H9 (cell line): Measurements from ENCODE around the gene KLHL21. TPM values are rescaled to one million over a fixed set of nuclear protein-coding genes. Genes with fewer than 3 reads are reported as not detected.

ENCODE experiments used
- DNase-seq: peaks from one replicate; pipeline ENCODE4 v3.0.0-alpha.2; 2017
- H2AFZ ChIP-seq: one replicate; pipeline ENCODE4 v1.6.1; 2013; ENCODE audit warnings: mild to moderate bottlenecking, low read length, control low read depth, moderate library complexity
- H2AK5ac ChIP-seq: 2 replicates; pipeline ENCODE4 v1.6.1; 2013; ENCODE audit warnings: low read length, control low read depth, mixed read lengths; ENCODE audit not compliant: insufficient read length
- H2BK120ac ChIP-seq: one replicate; pipeline ENCODE4 v1.6.1; 2013; ENCODE audit warnings: low read depth, mild to moderate bottlenecking, low read length, control low read depth, inconsistent platforms; ENCODE audit not compliant: poor library complexity, severe bottlenecking
- H2BK12ac ChIP-seq: 2 replicates; pipeline ENCODE4 v1.6.1; 2013; ENCODE audit warnings: low read length, control low read depth, mixed read lengths, low read depth; ENCODE audit not compliant: insufficient read length
- H2BK15ac ChIP-seq: 2 replicates; pipeline ENCODE4 v1.6.1; 2013; ENCODE audit warnings: low read depth, low read length, control low read depth
- H2BK20ac ChIP-seq: one replicate; pipeline ENCODE4 v1.6.1; 2013; ENCODE audit warnings: low read depth, mild to moderate bottlenecking, low read length, control low read depth, inconsistent platforms; ENCODE audit not compliant: poor library complexity, severe bottlenecking
- H2BK5ac ChIP-seq: 2 replicates; pipeline ENCODE4 v1.6.1; 2013; ENCODE audit warnings: low read length, control low read depth, mixed read lengths; ENCODE audit not compliant: insufficient read length
- H3K14ac ChIP-seq: 2 replicates; pipeline ENCODE4 v1.6.1; 2013; ENCODE audit warnings: low read length, control low read depth; ENCODE audit not compliant: insufficient read depth
- H3K18ac ChIP-seq: 2 replicates; pipeline ENCODE4 v1.6.1; 2013; ENCODE audit warnings: low read depth, mild to moderate bottlenecking, mixed read lengths, low read length, control low read depth; ENCODE audit not compliant: insufficient read length
- H3K23ac ChIP-seq: 2 replicates; pipeline ENCODE4 v1.6.1; 2013; ENCODE audit warnings: low read length, control low read depth, mixed read lengths, low read depth; ENCODE audit not compliant: insufficient read length
- H3K23me2 ChIP-seq: 2 replicates; pipeline ENCODE4 v1.6.1; 2013; ENCODE audit warnings: low read depth, mild to moderate bottlenecking, mixed read lengths, low read length, control low read depth; ENCODE audit not compliant: insufficient read length, poor library complexity, severe bottlenecking
- H3K27ac ChIP-seq: 2 replicates; pipeline ENCODE4 v1.5.1; 2013; ENCODE audit warnings: low read length, control low read depth, mixed read lengths, low read depth; ENCODE audit not compliant: insufficient read length
- H3K27me3 ChIP-seq: 2 replicates; pipeline ENCODE4 v1.6.1; 2013; ENCODE audit warnings: low read length, control low read depth, inconsistent platforms; ENCODE audit not compliant: insufficient read depth
- H3K4ac ChIP-seq: 2 replicates; pipeline ENCODE4 v1.6.1; 2013; ENCODE audit warnings: low read depth, mild to moderate bottlenecking, control low read depth, inconsistent platforms, low read length, moderate library complexity
- H3K4me1 ChIP-seq: 2 replicates; pipeline ENCODE4 v1.6.1; 2013; ENCODE audit warnings: low read length, control low read depth, inconsistent platforms; ENCODE audit not compliant: insufficient read depth
- H3K4me2 ChIP-seq: 2 replicates; pipeline ENCODE4 v1.6.1; 2013; ENCODE audit warnings: low read length, control low read depth, mixed read lengths; ENCODE audit not compliant: insufficient read length, insufficient read depth
- H3K56ac ChIP-seq: 2 replicates; pipeline ENCODE4 v1.6.1; 2013; ENCODE audit warnings: low read depth, mild to moderate bottlenecking, mixed read lengths, low read length, control low read depth; ENCODE audit not compliant: insufficient read length
- H3K79me1 ChIP-seq: 2 replicates; pipeline ENCODE4 v1.6.1; 2013; ENCODE audit warnings: low read depth, mild to moderate bottlenecking, moderate library complexity, low read length, control low read depth, inconsistent platforms; ENCODE audit not compliant: insufficient read depth, poor library complexity, severe bottlenecking
- H3K79me2 ChIP-seq: 2 replicates; pipeline ENCODE4 v1.6.1; 2013; ENCODE audit warnings: low read length, control low read depth, inconsistent platforms; ENCODE audit not compliant: insufficient read depth
- H3K9ac ChIP-seq: 2 replicates; pipeline ENCODE4 v1.6.1; 2013; ENCODE audit warnings: low read length, control low read depth, mixed read lengths; ENCODE audit not compliant: insufficient read length; ENCODE audit errors: extremely low read depth
- H3K9me3 ChIP-seq: one replicate; pipeline ENCODE4 v1.6.1; 2013; ENCODE audit warnings: low read depth, low read length, inconsistent platforms; ENCODE audit not compliant: control insufficient read depth
- H3T11ph ChIP-seq: one replicate; pipeline ENCODE4 v1.6.1; 2013; ENCODE audit warnings: mild to moderate bottlenecking, low read length, control low read depth, inconsistent platforms
- H4K20me1 ChIP-seq: one replicate; pipeline ENCODE4 v1.6.1; 2013; ENCODE audit not compliant: control insufficient read depth, insufficient read length, insufficient read depth
- H4K5ac ChIP-seq: 2 replicates; pipeline ENCODE4 v1.6.1; 2013; ENCODE audit warnings: low read depth, mild to moderate bottlenecking, mixed read lengths, low read length, control low read depth; ENCODE audit not compliant: insufficient read length
- H4K8ac ChIP-seq: replicated peaks from 2 replicates; pipeline ENCODE4 v1.6.1; 2013; ENCODE audit warnings: low read length, control low read depth, mixed read lengths, low read depth; ENCODE audit not compliant: insufficient read length
- H4K91ac ChIP-seq: 2 replicates; pipeline ENCODE4 v1.6.1; 2013; ENCODE audit warnings: low read depth, mild to moderate bottlenecking, moderate library complexity, mixed read lengths, low read length, control low read depth; ENCODE audit not compliant: insufficient read length
- H3K27ac Mint-ChIP-seq, 3 experiments: 2 replicates in 2 of 3; 3 replicates in 1 of 3; pipeline ENCODE4 v1.8.0; 2020 to 2021; ENCODE audit warnings: mixed read lengths in 3 of 3, mild to moderate bottlenecking in 1 of 3, moderate library complexity in 1 of 3
- H3K27me3 Mint-ChIP-seq: 2 replicates; pipeline ENCODE4 v1.8.0; 2021; ENCODE audit warnings: low read depth, mild to moderate bottlenecking, moderate library complexity, mixed read lengths
- H3K36me3 Mint-ChIP-seq, 3 experiments: 2 replicates in 2 of 3; 3 replicates in 1 of 3; pipeline ENCODE4 v1.8.0; 2020 to 2021; ENCODE audit warnings: low read depth in 3 of 3, mixed read lengths in 3 of 3; ENCODE audit not compliant: insufficient read depth in 1 of 3
- H3K4me1 Mint-ChIP-seq, 2 experiments: 2 replicates each; pipeline ENCODE4 v1.8.0; 2020; ENCODE audit warnings: mixed read lengths in 2 of 2
- H3K4me3 Mint-ChIP-seq, 2 experiments: 2 replicates in 1 of 2; 3 replicates in 1 of 2; pipeline ENCODE4 v1.8.0; 2020 to 2021; ENCODE audit warnings: mild to moderate bottlenecking in 2 of 2, mixed read lengths in 2 of 2, moderate library complexity in 1 of 2
- H3K9me3 Mint-ChIP-seq, 2 experiments: 2 replicates in 1 of 2; 3 replicates in 1 of 2; pipeline ENCODE4 v1.8.0; 2020; ENCODE audit warnings: mild to moderate bottlenecking in 2 of 2, mixed read lengths in 2 of 2, moderate library complexity in 1 of 2
- WGBS: extraction: QIAGEN DNeasy Blood & Tissue Kit; methylation state at CpG from one replicate; pipeline ENCODE4 v1.1.7; 2013; ENCODE audit warnings: missing lambda C conversion rate, low lambda C conversion rate, mixed read lengths; ENCODE audit not compliant: insufficient read length; ENCODE audit errors: extremely low coverage; 5-methylcytosine and 5-hydroxymethylcytosine counted together
- total RNA-seq: library from RNA; stranded (reverse); gene quantifications from 2 replicates; pipeline ENCODE4 v1.2.1, GENCODE V29; 2021
- TF ChIP-seq, protein P1 (sequence below): fragments of 200-600 bp; sonication (generic); conservative IDR thresholded peaks from 3 replicates; pipeline ENCODE4 v1.8.0; 2021; ENCODE audit warnings: antibody characterized with exemption, mild to moderate bottlenecking

The KLHL21 gene
- total RNA-seq, 1 experiment from 2014 or later: 31.9 TPM

DNA sequence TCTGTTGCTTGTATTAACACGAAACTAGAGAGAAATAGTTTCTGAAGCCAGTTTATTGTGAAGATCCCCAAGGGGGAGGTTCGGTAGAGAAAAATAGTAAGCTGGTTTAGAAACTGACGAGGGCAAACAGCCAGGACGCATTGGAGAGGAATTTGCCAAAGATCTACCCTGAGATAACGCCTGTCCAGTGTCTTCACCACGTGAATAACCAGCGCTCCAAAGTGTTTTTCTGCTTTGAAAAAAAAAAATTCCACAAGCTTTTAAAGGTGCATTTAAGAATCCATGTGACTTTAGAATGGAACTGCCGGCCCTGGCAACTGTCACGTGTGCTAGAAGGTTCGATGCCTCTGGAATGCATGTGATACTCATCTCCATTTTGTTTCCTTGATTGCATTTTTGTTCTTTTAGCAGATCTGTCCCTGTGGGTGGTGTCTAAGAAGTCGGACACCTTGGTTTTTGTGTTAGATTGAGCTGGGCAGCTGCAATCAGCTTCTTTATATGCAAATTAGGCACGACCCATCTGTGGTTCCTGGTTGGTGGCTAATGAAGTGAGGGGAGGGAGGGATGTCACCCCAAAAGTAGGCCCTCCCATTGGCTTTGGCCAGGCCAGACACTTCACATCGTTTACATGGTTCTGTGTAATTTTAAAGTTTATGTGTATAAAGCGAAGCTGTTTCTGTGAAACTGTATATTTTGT, 20.7 kb upstream of the KLHL21 start:
- peaks cover 2% of the 10 kb centered on the region for H4K20me1 ChIP-seq

More for the DNA sequence above, 20.7 kb upstream of the KLHL21 start:
- H3K27me3 ChIP-seq: no peaks in the 10 kb centered on the region
- no peak overlapping the region for H2BK20ac ChIP-seq
- no peak overlapping the region for H3T11ph ChIP-seq
- peaks cover 4% of the 10 kb centered on the region; the same call in 1 of the 2 replicates for H3K79me2 ChIP-seq
- no peak overlapping the region for H4K5ac ChIP-seq
- H3K27ac ChIP-seq: no peak overlapping the region
- no peak overlapping the region for H3K9ac ChIP-seq
- no peak overlapping the region for H2BK15ac ChIP-seq
- no peak overlapping the region for H3K4me2 ChIP-seq
- Mint-ChIP-seq H3K9me3 (no peaks in the 10 kb centered on the region), H3K4me1 (peaks cover 12 to 23% of the 10 kb centered on the region in 2 experiments), H3K27me3 (no peaks in the 10 kb centered on the region), H3K4me3 (no peak overlapping the region), H3K36me3 (peaks cover 32 to 79% (median 73%) of the 10 kb centered on the region in 3 experiments), H3K27ac (peak overlapping the region in 2 of 3 experiments; percentile 34 to 85; a peak in 3 of 7 replicates)
- TF ChIP-seq, protein P1, sequence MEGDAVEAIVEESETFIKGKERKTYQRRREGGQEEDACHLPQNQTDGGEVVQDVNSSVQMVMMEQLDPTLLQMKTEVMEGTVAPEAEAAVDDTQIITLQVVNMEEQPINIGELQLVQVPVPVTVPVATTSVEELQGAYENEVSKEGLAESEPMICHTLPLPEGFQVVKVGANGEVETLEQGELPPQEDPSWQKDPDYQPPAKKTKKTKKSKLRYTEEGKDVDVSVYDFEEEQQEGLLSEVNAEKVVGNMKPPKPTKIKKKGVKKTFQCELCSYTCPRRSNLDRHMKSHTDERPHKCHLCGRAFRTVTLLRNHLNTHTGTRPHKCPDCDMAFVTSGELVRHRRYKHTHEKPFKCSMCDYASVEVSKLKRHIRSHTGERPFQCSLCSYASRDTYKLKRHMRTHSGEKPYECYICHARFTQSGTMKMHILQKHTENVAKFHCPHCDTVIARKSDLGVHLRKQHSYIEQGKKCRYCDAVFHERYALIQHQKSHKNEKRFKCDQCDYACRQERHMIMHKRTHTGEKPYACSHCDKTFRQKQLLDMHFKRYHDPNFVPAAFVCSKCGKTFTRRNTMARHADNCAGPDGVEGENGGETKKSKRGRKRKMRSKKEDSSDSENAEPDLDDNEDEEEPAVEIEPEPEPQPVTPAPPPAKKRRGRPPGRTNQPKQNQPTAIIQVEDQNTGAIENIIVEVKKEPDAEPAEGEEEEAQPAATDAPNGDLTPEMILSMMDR: no peak
- H3K79me1 ChIP-seq: peaks cover 9% of the 10 kb centered on the region
- no CpG with 5 or more reads among the region's 14 CpGs for WGBS
- no peak overlapping the region for H3K4ac ChIP-seq
- no peak overlapping the region for H2BK5ac ChIP-seq
- H2AFZ ChIP-seq: no peak overlapping the region
- no peak overlapping the region for H3K56ac ChIP-seq
- no peak for DNase-seq
- no peak overlapping the region for H3K18ac ChIP-seq
- H3K23ac ChIP-seq: no peak overlapping the region
- peaks cover 5% of the 10 kb centered on the region for H3K23me2 ChIP-seq
- no peak overlapping the region for H2BK120ac ChIP-seq
- H3K4me1 ChIP-seq: no peaks in the 10 kb centered on the region
- no peak overlapping the region for H2AK5ac ChIP-seq
- no peaks in the 10 kb centered on the region for H3K9me3 ChIP-seq
- no peak overlapping the region for H4K8ac ChIP-seq
- no peak overlapping the region for H2BK12ac ChIP-seq
- no peak overlapping the region for H4K91ac ChIP-seq
- H3K14ac ChIP-seq: no peak overlapping the region
